SU-DHL-6 (cell line): Measurements from ENCODE around the gene EMILIN2.

ENCODE experiments used
- CTCF ChIP-seq: fragments of 200-600 bp; sonication (generic); IDR thresholded peaks from one replicate; pipeline ENCODE4 v1.5.1; 2017; ENCODE audit warnings: antibody characterized with exemption, mild to moderate bottlenecking, low read length, moderate library complexity; ENCODE audit not compliant: insufficient read depth, poor library complexity, severe bottlenecking
- EZH2phosphoT487 ChIP-seq: fragments of 200-600 bp; sonication (generic), shearing (Covaris generic); conservative IDR thresholded peaks from 2 replicates; pipeline ENCODE4 v1.6.1; 2018; ENCODE audit warnings: mild to moderate bottlenecking, antibody characterized with exemption, low read length, moderate library complexity, mixed read lengths

- no peak for TF ChIP-seq CTCF
- TF ChIP-seq EZH2phosphoT487, result no peak
Observed at GRCh38 chr18:2921778-2922177, 75.0 kb downstream of the EMILIN2 start.
